Fibroblast of lung (primary cell): ENCODE results near the gene GPC6. TPM values are rescaled to one million over a fixed set of nuclear protein-coding genes. Genes with fewer than 3 reads are reported as not detected.

Experiments
- DNase-seq, 2 donors: peaks; one replicate each; pipeline versions ENCODE4 v3.0.0 to v3.0.0-alpha.2; 2010; ENCODE audit warnings: low read depth in 2 of 2
- H2AFZ ChIP-seq: 2 replicates; pipeline ENCODE4 v1.5.1; 2012; ENCODE audit warnings: low read length, control low read depth, inconsistent platforms
- H3K27ac ChIP-seq: 2 replicates; pipeline ENCODE4 v1.5.1; 2011; ENCODE audit warnings: low read length, control low read depth; ENCODE audit not compliant: insufficient read depth
- H3K27me3 ChIP-seq: 2 replicates; pipeline ENCODE4 v1.5.1; 2011; ENCODE audit warnings: mild to moderate bottlenecking, low read length; ENCODE audit not compliant: control insufficient read depth, insufficient read depth
- H3K36me3 ChIP-seq: 2 replicates; pipeline ENCODE4 v1.5.1; 2011; ENCODE audit warnings: low read length; ENCODE audit not compliant: control insufficient read depth, insufficient read depth
- H3K4me1 ChIP-seq: 2 replicates; pipeline ENCODE4 v1.5.1; 2011; ENCODE audit warnings: low read length; ENCODE audit not compliant: control insufficient read depth, insufficient read depth; ENCODE audit errors: extremely low read depth
- H3K4me2 ChIP-seq: 2 replicates; pipeline ENCODE4 v1.5.1; 2011; ENCODE audit warnings: low read length, control low read depth; ENCODE audit not compliant: insufficient read depth; ENCODE audit errors: extremely low read depth
- H3K4me3 ChIP-seq, 4 experiments: fragments of 200-600 bp in 1 of 4; sonication (generic) in 1 of 4; replicated peaks in 1 of 4; 2 replicates each; pipeline ENCODE4 v1.5.1; 2011 to 2016; ENCODE audit warnings: low read length in 4 of 4, low read depth in 3 of 4, mild to moderate bottlenecking in 3 of 4, control low read depth in 2 of 4, inconsistent platforms in 1 of 4, mixed read lengths in 1 of 4; ENCODE audit not compliant: insufficient read depth in 1 of 4; ENCODE audit errors: control extremely low read depth in 1 of 4
- H3K79me2 ChIP-seq: 2 replicates; pipeline ENCODE4 v1.5.1; 2012; ENCODE audit warnings: mild to moderate bottlenecking, low read length, inconsistent platforms; ENCODE audit not compliant: control insufficient read depth, insufficient read depth
- H3K9ac ChIP-seq: 2 replicates; pipeline ENCODE4 v1.5.1; 2011; ENCODE audit warnings: mild to moderate bottlenecking, low read length, control low read depth; ENCODE audit not compliant: insufficient read depth
- H3K9me3 ChIP-seq: 2 replicates; pipeline ENCODE4 v1.5.1; 2012; ENCODE audit warnings: low read depth, low read length; ENCODE audit not compliant: control insufficient read depth, insufficient read depth
- H4K20me1 ChIP-seq: 2 replicates; pipeline ENCODE4 v1.5.1; 2011; ENCODE audit warnings: low read length; ENCODE audit not compliant: control insufficient read depth, insufficient read depth; ENCODE audit errors: extremely low read depth
- EZH2 ChIP-seq: IDR thresholded peaks from 2 replicates; pipeline ENCODE4 v1.5.1; 2012; ENCODE audit warnings: low read length, control low read depth, mild to moderate bottlenecking; ENCODE audit errors: missing control alignments
- polyA plus RNA-seq, 2 donors: library from polyadenylated mRNA; depleted of rRNA in 1 of 2; stranded (reverse) in 1 of 2; unstranded in 1 of 2; fragments of >200 nt; gene quantifications; 2 replicates each; pipeline ENCODE4 v1.2.1, GENCODE V29; 2011 to 2012; ENCODE audit warnings: missing spikeins in 1 of 2
- total RNA-seq: library from RNA; depleted of rRNA; stranded (reverse); fragments of >200 nt; gene quantifications from 2 replicates; pipeline ENCODE4 v1.2.1, GENCODE V29; 2014
- TF ChIP-seq, protein P1 (sequence below), 2 donors: IDR thresholded peaks in 1 of 2; conservative IDR thresholded peaks in 1 of 2; 1 replicate in 1 of 2; 2 replicates in 1 of 2; pipeline ENCODE4 v1.5.1; 2011 to 2012; ENCODE audit warnings: low read length in 2 of 2, control low read depth in 1 of 2, inconsistent platforms in 1 of 2, low read depth in 1 of 2, mild to moderate bottlenecking in 1 of 2

Gene GPC6
- total and polyA plus RNA-seq, 2 donors (not counting 1 experiment from before 2014, with no cell fraction given): 11.2 to 33.7 TPM

DNA sequence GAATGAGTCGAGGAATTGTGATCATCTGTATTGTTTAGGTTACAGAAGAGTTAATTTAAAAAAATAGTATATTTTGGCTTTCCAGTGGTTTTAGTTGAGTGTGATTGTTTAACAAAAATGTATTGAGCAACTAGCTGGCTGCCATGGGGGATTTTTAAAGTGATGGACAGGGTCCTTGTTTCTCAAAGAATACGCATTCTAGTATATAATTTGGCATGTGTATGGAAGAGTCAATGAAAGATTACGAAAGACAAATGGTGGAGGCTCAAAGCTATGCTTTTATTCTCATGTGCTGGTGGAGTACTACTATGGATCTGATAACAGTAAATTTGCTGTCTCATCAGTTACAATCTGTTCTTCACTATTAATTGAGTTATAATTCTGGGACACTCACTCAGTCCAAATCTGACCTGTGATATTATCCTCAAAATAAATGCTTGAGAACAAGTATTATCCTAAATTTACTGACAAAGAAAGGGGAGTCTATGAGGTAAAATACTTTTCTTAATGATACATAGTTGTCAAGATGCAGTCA is 240.0 kb downstream of the GPC6 start:
- Histone ChIP-seq H3K27ac (no peak overlapping the region), H4K20me1 (no peaks in the 10 kb centered on the region), H2AFZ (no peak overlapping the region), H3K9me3 (no peaks in the 10 kb centered on the region), H3K9ac (no peak overlapping the region), H3K27me3 (no peaks in the 10 kb centered on the region), H3K4me1 (no peaks in the 10 kb centered on the region), H3K4me3 (no peak overlapping the region), H3K36me3 (no peaks in the 10 kb centered on the region), H3K79me2 (no peaks in the 10 kb centered on the region), H3K4me2 (no peak overlapping the region)
- TF ChIP-seq, protein P1, sequence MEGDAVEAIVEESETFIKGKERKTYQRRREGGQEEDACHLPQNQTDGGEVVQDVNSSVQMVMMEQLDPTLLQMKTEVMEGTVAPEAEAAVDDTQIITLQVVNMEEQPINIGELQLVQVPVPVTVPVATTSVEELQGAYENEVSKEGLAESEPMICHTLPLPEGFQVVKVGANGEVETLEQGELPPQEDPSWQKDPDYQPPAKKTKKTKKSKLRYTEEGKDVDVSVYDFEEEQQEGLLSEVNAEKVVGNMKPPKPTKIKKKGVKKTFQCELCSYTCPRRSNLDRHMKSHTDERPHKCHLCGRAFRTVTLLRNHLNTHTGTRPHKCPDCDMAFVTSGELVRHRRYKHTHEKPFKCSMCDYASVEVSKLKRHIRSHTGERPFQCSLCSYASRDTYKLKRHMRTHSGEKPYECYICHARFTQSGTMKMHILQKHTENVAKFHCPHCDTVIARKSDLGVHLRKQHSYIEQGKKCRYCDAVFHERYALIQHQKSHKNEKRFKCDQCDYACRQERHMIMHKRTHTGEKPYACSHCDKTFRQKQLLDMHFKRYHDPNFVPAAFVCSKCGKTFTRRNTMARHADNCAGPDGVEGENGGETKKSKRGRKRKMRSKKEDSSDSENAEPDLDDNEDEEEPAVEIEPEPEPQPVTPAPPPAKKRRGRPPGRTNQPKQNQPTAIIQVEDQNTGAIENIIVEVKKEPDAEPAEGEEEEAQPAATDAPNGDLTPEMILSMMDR (conservative IDR thresholded peaks at IDR 0.05 in 1 of 2, IDR thresholded peaks at IDR 0.05 in 1 of 2; ENCODE audit: low read depth in 1 of 2, low read length in 2 of 2): no peak
- no peak for TF ChIP-seq EZH2
- DNase-seq: peak in 1 of 2 donors; percentile 59

DNA sequence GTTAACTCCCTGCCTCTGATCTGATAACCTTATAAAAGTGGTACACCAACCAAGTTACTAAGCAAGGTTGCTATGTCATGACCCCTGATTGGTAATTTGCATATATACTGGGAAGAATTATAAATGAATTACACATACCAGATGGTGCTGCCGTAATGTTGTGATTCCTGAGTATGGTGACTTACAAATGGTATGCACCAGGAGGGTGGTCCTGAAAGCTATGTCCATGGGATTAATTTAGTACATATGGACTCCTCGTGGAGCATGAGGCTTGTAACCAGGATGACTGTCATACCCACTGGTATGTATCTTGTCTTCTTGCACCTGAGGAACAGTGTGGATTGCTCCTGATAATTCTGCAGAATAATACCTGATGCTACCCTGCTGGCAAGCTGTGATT is 240.6 kb downstream of the GPC6 start:
- Histone ChIP-seq H3K27me3 (no peaks in the 10 kb centered on the region), H3K9me3 (no peaks in the 10 kb centered on the region), H3K9ac (no peak overlapping the region), H3K36me3 (no peaks in the 10 kb centered on the region), H4K20me1 (no peaks in the 10 kb centered on the region), H2AFZ (no peak overlapping the region), H3K4me3 (no peak overlapping the region), H3K4me1 (no peaks in the 10 kb centered on the region), H3K79me2 (no peaks in the 10 kb centered on the region), H3K27ac (no peak overlapping the region), H3K4me2 (no peak overlapping the region)
- no peak for DNase-seq
- TF ChIP-seq, protein P1 (conservative IDR thresholded peaks at IDR 0.05 in 1 of 2, IDR thresholded peaks at IDR 0.05 in 1 of 2; ENCODE audit: low read depth in 1 of 2, low read length in 2 of 2): no peak
- TF ChIP-seq EZH2: no peak

DNA sequence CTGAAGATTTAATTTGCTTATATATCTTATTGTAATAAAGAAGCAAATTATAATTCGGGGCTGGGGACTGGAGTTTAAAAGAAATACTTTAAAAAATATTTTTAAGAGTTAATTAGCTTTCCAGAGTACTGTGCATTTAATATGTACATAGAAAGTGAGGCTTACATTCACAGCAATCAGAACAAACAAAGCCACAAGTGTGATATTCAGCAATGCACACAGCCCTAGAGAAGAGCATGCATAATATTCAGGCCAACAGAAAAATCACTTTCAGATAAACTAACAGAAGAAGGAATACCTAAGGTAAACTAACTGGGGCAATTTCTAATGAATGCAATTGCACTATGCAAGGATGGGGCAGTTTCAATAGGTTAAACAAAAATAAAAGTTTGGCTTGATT is 241.8 kb downstream of the GPC6 start:
- no peaks in the 10 kb centered on the region for H3K79me2 ChIP-seq
- H3K9ac ChIP-seq: no peak overlapping the region
- TF ChIP-seq EZH2: no peak
- TF ChIP-seq, protein P1 (conservative IDR thresholded peaks at IDR 0.05 in 1 of 2, IDR thresholded peaks at IDR 0.05 in 1 of 2; ENCODE audit: low read depth in 1 of 2, low read length in 2 of 2): no peak
- no peaks in the 10 kb centered on the region for H4K20me1 ChIP-seq
- H3K36me3 ChIP-seq: no peaks in the 10 kb centered on the region
- H3K4me1 ChIP-seq: no peaks in the 10 kb centered on the region
- H3K27ac ChIP-seq: no peak overlapping the region
- H2AFZ ChIP-seq: no peak overlapping the region
- H3K9me3 ChIP-seq: no peaks in the 10 kb centered on the region
- no peak overlapping the region for H3K4me2 ChIP-seq
- no peaks in the 10 kb centered on the region for H3K27me3 ChIP-seq
- no peak for DNase-seq
- no peak overlapping the region for H3K4me3 ChIP-seq
